ENCODE measurements around the gene TMA7. TPM values are rescaled to one million over a fixed set of nuclear protein-coding genes. Genes with fewer than 3 reads are reported as not detected.

TMA7 gene
- 100 to 1,000 TPM; 213 to 341 (median 280) TPM for total RNA-seq (2021; fragmentation: NEBNext Ultra II Directional; extraction: Animal tissue kit (Norgen Biotek cat#: 25700))
- long read RNA-seq, transcript TMA7-201 (4 exons, 561 nt): major isoform, 357 of 400 reads
- long read RNA-seq, transcript TMA7-202 (3 exons, 619 nt): minor isoform, 27 of 400 reads
- long read RNA-seq, partial matches to known transcripts: 4 of 400 reads
- long read RNA-seq, other reads (novel, unspliced or antisense): 12 of 400 reads

DNA sequence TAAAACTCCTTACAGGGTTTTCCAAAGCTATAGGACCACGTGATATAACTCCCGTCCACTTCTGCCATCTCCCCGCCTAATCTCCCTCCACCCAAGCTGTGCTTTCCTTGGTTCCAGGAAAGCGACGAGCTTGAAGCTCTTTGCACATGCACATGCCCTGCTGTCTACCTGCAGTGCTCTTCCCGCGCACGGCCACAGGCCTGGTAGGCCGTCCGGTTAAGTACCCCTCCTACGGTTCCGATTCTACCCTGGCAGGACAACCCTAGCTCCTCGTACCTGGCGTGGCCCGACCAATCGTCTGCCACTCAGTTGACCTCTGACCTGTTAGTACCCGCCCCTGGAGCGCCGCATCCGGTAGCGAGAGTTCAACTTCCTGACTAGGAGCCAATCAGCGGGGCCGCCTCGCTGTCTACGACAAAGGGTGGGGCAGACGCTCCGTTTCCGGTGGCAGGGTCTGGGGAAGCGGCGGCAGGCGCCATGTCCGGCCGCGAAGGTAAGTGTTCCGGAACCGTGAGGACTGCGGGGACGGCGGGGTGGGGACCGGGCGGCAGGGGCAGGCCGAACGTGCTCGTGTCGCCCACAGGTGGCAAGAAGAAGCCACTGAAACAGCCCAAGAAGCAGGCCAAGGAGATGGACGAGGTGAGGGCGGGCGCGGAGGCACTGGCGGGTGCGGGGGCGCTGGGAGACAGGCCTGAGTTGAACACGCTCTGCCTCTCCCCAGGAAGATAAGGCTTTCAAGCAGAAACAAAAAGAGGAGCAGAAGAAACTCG, at the start of gene TMA7, which contains the start of gene CCDC51:
Gene TMA7, plus strand, starts transcription at position 438 of the 770 bp plus-strand sequence. Its CDS starts 40 bp downstream, at position 478.
Gene CCDC51, minus strand, starts transcription at position 300 of the 770 bp plus-strand sequence. CDS start 4,991 bp downstream, outside the sequence.
- peak; percentile 93 for DNase-seq
- Mint-ChIP-seq H3K9me3 (no peaks in the 10 kb centered on the region), H3K27me3 (ENCODE audit: insufficient read depth) (no peaks in the 10 kb centered on the region; the same call in 1 of the 2 replicates), H3K27ac (peak within 1 kb of the TSS; percentile 78), H3K36me3 (ENCODE audit: low read depth) (peaks cover 18% of the 10 kb centered on the region; the same call in 1 of the 2 replicates), H3K4me1 (ENCODE audit: low read depth) (peaks cover 23% of the 10 kb centered on the region), H3K4me3 (peak within 1 kb of the TSS; percentile 98)
- TF ChIP-seq CTCF (IDR thresholded peaks at IDR 0.05): 0 out of 2 replicates have a peak, but pooled peaks have one; percentile 16

DNA sequence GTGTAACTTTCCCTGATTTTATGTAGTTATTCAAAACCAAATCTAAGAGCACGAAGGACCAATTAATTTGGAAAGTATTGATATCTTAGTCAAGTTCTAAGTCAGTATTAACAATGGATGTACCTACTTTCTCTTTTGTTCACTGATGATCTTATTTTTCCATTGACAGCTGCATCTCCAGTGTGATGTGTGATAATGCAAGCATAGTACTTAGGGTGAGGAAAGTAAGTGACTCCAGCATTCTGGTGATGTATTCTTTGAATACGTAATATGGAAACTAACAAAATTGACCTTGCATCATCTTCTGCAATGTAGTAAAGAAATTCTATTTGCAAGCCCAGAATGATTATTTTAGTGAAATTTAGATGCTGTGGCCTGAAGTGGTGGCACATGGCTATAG, 45.7 kb upstream of the TMA7 start:
- H3K27ac Mint-ChIP-seq: no peak overlapping the region
- no peak for DNase-seq
- H3K4me1 Mint-ChIP-seq (ENCODE audit: low read depth): no peaks in the 10 kb centered on the region
- no peak for TF ChIP-seq CTCF (IDR thresholded peaks at IDR 0.05)
- H3K4me3 Mint-ChIP-seq: no peak overlapping the region
- no peaks in the 10 kb centered on the region for H3K36me3 Mint-ChIP-seq (ENCODE audit: low read depth)
- H3K27me3 Mint-ChIP-seq (ENCODE audit: insufficient read depth): peaks cover 30% of the 10 kb centered on the region
- H3K9me3 Mint-ChIP-seq: no peaks in the 10 kb centered on the region

GRCh38 chr3:48395714-48396113, 44.3 kb upstream of the TMA7 start:
- TF ChIP-seq CTCF (IDR thresholded peaks at IDR 0.05): no peak
- DNase-seq: no peak
- H3K27me3 Mint-ChIP-seq (ENCODE audit: insufficient read depth): peaks cover 27% of the 10 kb centered on the region
- H3K27ac Mint-ChIP-seq: no peak overlapping the region
- H3K4me1 Mint-ChIP-seq (ENCODE audit: low read depth): peaks cover 2% of the 10 kb centered on the region
- no peaks in the 10 kb centered on the region for H3K36me3 Mint-ChIP-seq (ENCODE audit: low read depth)
- H3K4me3 Mint-ChIP-seq: no peak overlapping the region
- no peaks in the 10 kb centered on the region for H3K9me3 Mint-ChIP-seq

DNA sequence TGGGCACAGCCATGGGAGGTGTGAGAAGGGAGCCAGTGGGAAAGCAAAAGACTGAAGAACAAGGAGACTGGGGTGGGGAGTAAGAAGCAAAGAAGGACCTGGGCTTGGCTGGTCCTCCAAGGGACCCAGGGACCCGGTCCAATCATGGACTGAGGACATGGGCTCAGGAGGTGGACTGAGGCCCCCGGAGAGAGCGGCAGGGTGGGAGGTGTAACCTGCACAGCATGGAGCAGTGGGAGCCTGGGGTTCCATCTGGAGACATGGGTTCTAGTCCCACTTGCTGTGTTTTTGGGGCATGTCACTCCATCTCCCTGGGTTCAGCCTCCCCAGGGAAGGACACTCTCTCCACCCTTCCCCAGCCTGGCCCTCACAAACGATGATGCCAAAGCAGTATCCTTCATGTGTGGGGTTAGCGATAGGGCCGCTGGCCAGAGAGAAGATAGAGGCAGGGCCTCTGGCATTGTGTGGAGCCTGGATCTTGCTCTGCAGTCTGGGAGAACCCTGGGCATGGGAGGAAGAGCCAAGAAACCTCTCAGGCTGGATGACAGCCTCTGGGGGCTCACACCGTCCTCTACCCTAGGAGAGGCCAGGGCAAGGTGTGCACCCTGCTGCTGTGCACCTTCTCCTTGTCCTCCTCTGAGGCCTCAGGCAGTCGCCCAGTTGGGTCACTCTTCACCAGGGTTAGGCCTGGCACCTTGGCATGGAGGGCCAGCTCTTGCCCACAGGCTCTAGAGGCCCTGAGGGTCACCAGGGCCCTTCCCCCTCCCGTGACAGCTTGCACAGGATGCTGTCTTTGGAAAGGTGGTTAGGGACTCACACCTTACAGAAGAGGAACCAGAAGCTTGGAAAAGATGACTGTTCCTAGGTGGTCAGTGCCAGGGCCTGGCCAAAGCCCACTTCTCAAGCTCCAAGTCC, 42.0 kb upstream of the TMA7 start:
- peaks cover 2% of the 10 kb centered on the region; the same call in 1 of the 2 replicates for H3K36me3 Mint-ChIP-seq (ENCODE audit: low read depth)
- H3K4me3 Mint-ChIP-seq: no peak overlapping the region
- peaks cover 23% of the 10 kb centered on the region for H3K4me1 Mint-ChIP-seq (ENCODE audit: low read depth)
- no peak for TF ChIP-seq CTCF (IDR thresholded peaks at IDR 0.05)
- DNase-seq: no peak
- no peaks in the 10 kb centered on the region for H3K9me3 Mint-ChIP-seq
- peaks cover 19% of the 10 kb centered on the region for H3K27me3 Mint-ChIP-seq (ENCODE audit: insufficient read depth)
- no peak overlapping the region for H3K27ac Mint-ChIP-seq

- peaks cover 5% of the 10 kb centered on the region; the same call in 1 of the 2 replicates for H3K36me3 Mint-ChIP-seq (ENCODE audit: low read depth)
- no peak overlapping the region for H3K4me3 Mint-ChIP-seq
- TF ChIP-seq CTCF (IDR thresholded peaks at IDR 0.05): no peak
- peaks cover 16% of the 10 kb centered on the region for H3K27me3 Mint-ChIP-seq (ENCODE audit: insufficient read depth)
- no peak for DNase-seq
- H3K9me3 Mint-ChIP-seq: no peaks in the 10 kb centered on the region
- no peak overlapping the region for H3K27ac Mint-ChIP-seq
- H3K4me1 Mint-ChIP-seq (ENCODE audit: low read depth): peaks cover 23% of the 10 kb centered on the region
Measured at GRCh38 chr3:48398701-48399386, 41.2 kb upstream of the TMA7 start.
